H1 (cell line): ENCODE measurements around the gene RELN. TPM values are rescaled to one million over a fixed set of nuclear protein-coding genes. Genes with fewer than 3 reads are reported as not detected.

Experiments used
- CTCF ChIA-PET: fragments of 300-600 bp; sonication (Branson Sonifier 250); formaldehyde crosslinking; loops from one replicate; lab custom pipeline; 2021; ENCODE audit not compliant: partially characterized antibody; lab: Charles Lee
- POLR2A ChIA-PET: fragments of 300-600 bp; sonication (Branson Sonifier 250); formaldehyde crosslinking; loops from one replicate; lab custom pipeline; 2021; ENCODE audit warnings: inconsistent platforms; ENCODE audit not compliant: partially characterized antibody; lab: Charles Lee
- DNase-seq, 2 experiments: peaks; one replicate each; pipeline versions ENCODE4 v3.0.0 to v3.0.0-alpha.2; 2010 to 2022; ENCODE audit warnings: low spot score in 2 of 2, low read depth in 1 of 2, mixed read lengths in 1 of 2
- FAIRE-seq: peaks from 2 replicates; lab custom pipeline; 2011; peaks lifted over from hg19 to GRCh38; lab: Jason Lieb, UNC
- H2AFZ ChIP-seq: 2 replicates; pipeline ENCODE4 v1.8.1; 2012; ENCODE audit warnings: low read length, inconsistent platforms
- H2AK5ac ChIP-seq: 2 replicates; pipeline ENCODE4 v1.6.1; 2013; ENCODE audit warnings: low read depth, low read length
- H2BK120ac ChIP-seq: replicated peaks from 2 replicates; pipeline ENCODE3; 2013; ENCODE audit warnings: low read depth, low read length, inconsistent platforms
- H2BK12ac ChIP-seq: 2 replicates; pipeline ENCODE4 v1.6.1; 2013; ENCODE audit warnings: low read depth, low read length
- H2BK15ac ChIP-seq: 2 replicates; pipeline ENCODE4 v1.6.1; 2013; ENCODE audit warnings: low read length
- H2BK20ac ChIP-seq: 2 replicates; pipeline ENCODE4 v1.6.1; 2013; ENCODE audit warnings: low read length
- H2BK5ac ChIP-seq: 2 replicates; pipeline ENCODE4 v1.6.1; 2013; ENCODE audit warnings: low read depth, low read length
- H3K14ac ChIP-seq: 2 replicates; pipeline ENCODE4 v1.6.1; 2013; ENCODE audit warnings: inconsistent platforms; ENCODE audit not compliant: insufficient read length
- H3K18ac ChIP-seq: 2 replicates; pipeline ENCODE4 v1.6.1; 2013; ENCODE audit warnings: low read length; ENCODE audit errors: extremely low read depth
- H3K23ac ChIP-seq: 2 replicates; pipeline ENCODE4 v1.6.1; 2013; ENCODE audit warnings: inconsistent platforms; ENCODE audit not compliant: insufficient read length
- H3K23me2 ChIP-seq: 2 replicates; pipeline ENCODE4 v1.6.1; 2013; ENCODE audit warnings: low read depth, low read length
- H3K27ac ChIP-seq: 2 replicates; pipeline ENCODE4 v1.6.1; 2011; ENCODE audit warnings: low read depth, low read length, inconsistent platforms
- H3K27me3 ChIP-seq, 4 experiments: replicated peaks in 1 of 4; 1 replicate in 1 of 4; 2 replicates in 3 of 4; pipeline versions ENCODE4 v1.6.1 to v1.8.1; 2011 to 2013; ENCODE audit warnings: low read length in 3 of 4, mild to moderate bottlenecking in 3 of 4, inconsistent platforms in 2 of 4, mixed read lengths in 2 of 4, moderate library complexity in 1 of 4; ENCODE audit not compliant: control insufficient read depth in 3 of 4, insufficient read depth in 3 of 4; ENCODE audit errors: extremely low read depth in 1 of 4
- H3K36me3 ChIP-seq, 4 experiments: 2 replicates each; pipeline versions ENCODE4 v1.6.1 to v1.8.1; 2011 to 2013; ENCODE audit warnings: mild to moderate bottlenecking in 4 of 4, low read length in 3 of 4, moderate library complexity in 2 of 4, control low read depth in 1 of 4, inconsistent platforms in 1 of 4; ENCODE audit not compliant: insufficient read depth in 4 of 4, control insufficient read depth in 2 of 4
- H3K4ac ChIP-seq: replicated peaks from 2 replicates; pipeline ENCODE3; 2013; ENCODE audit warnings: low read length, low read depth, mixed read lengths, inconsistent platforms; ENCODE audit not compliant: insufficient read length
- H3K4me1 ChIP-seq, 4 experiments: replicated peaks in 1 of 4; 1 replicate in 1 of 4; 2 replicates in 3 of 4; pipeline versions ENCODE4 v1.6.1 to v1.8.1; 2011 to 2013; ENCODE audit warnings: low read length in 3 of 4, inconsistent platforms in 2 of 4, mixed read lengths in 1 of 4; ENCODE audit not compliant: insufficient read depth in 4 of 4, control insufficient read depth in 3 of 4
- H3K4me2 ChIP-seq, 2 experiments: 2 replicates each; pipeline versions ENCODE4 v1.6.1 to v1.8.1; 2011 to 2013; ENCODE audit warnings: low read depth in 2 of 2, low read length in 2 of 2, control low read depth in 1 of 2, inconsistent platforms in 1 of 2, mild to moderate bottlenecking in 1 of 2; ENCODE audit not compliant: insufficient read depth in 1 of 2
- H3K4me3 ChIP-seq, 4 experiments: fragments of 200-600, 300-600 bp in 1 of 4; sonication (generic), shearing (Covaris generic), sonication (Bioruptor Twin) in 1 of 4; 2 replicates each; pipeline versions ENCODE4 v1.5.1 to v1.8.1; 2011 to 2016; ENCODE audit warnings: low read length in 4 of 4, low read depth in 3 of 4, control low read depth in 2 of 4, inconsistent platforms in 2 of 4, mild to moderate bottlenecking in 2 of 4, mixed read lengths in 1 of 4, moderate library complexity in 1 of 4; ENCODE audit not compliant: insufficient read depth in 2 of 4; ENCODE audit errors: extremely low read depth in 1 of 4
- H3K56ac ChIP-seq: replicated peaks from 2 replicates; pipeline ENCODE3; 2013; ENCODE audit warnings: low read depth, mild to moderate bottlenecking, mixed read lengths, low read length, inconsistent platforms; ENCODE audit not compliant: insufficient read length
- H3K79me1 ChIP-seq: 2 replicates; pipeline ENCODE4 v1.6.1; 2013; ENCODE audit warnings: low read depth, low read length, control low read depth
- H3K79me2 ChIP-seq, 2 experiments: 2 replicates each; pipeline versions ENCODE4 v1.6.1 to v1.8.1; 2012 to 2013; ENCODE audit warnings: low read length in 2 of 2, mild to moderate bottlenecking in 2 of 2, inconsistent platforms in 1 of 2; ENCODE audit not compliant: insufficient read depth in 2 of 2, control insufficient read depth in 1 of 2
- H3K9ac ChIP-seq, 4 experiments: replicated peaks in 1 of 4; 1 replicate in 1 of 4; 2 replicates in 3 of 4; pipeline versions ENCODE4 v1.6.1 to v1.8.1; 2011 to 2013; ENCODE audit warnings: low read depth in 3 of 4, low read length in 3 of 4, control low read depth in 2 of 4, mild to moderate bottlenecking in 2 of 4, moderate library complexity in 2 of 4, inconsistent platforms in 1 of 4; ENCODE audit errors: extremely low read depth in 1 of 4
- H3K9me3 ChIP-seq, 2 experiments: 2 replicates each; pipeline versions ENCODE4 v1.6.1 to v1.8.1; 2012 to 2013; ENCODE audit warnings: mild to moderate bottlenecking in 2 of 2, moderate library complexity in 2 of 2, control low read depth in 1 of 2, inconsistent platforms in 1 of 2, low read depth in 1 of 2, low read length in 1 of 2, mixed read lengths in 1 of 2; ENCODE audit not compliant: insufficient read depth in 2 of 2
- H4K20me1 ChIP-seq, 2 experiments: replicated peaks in 1 of 2; 2 replicates each; pipeline versions ENCODE3 to v1.8.1; 2011 to 2013; ENCODE audit warnings: inconsistent platforms in 2 of 2, low read length in 2 of 2, mild to moderate bottlenecking in 1 of 2; ENCODE audit not compliant: insufficient read depth in 2 of 2, control insufficient read depth in 1 of 2
- H4K5ac ChIP-seq: 2 replicates; pipeline ENCODE4 v1.6.1; 2013; ENCODE audit warnings: low read length, low read depth, mixed read lengths, inconsistent platforms; ENCODE audit not compliant: insufficient read length
- H4K8ac ChIP-seq: 2 replicates; pipeline ENCODE4 v1.8.0; 2013; ENCODE audit warnings: mild to moderate bottlenecking, moderate library complexity, low read length, inconsistent platforms; ENCODE audit not compliant: insufficient read depth; ENCODE audit errors: extremely low read depth
- H4K91ac ChIP-seq: replicated peaks from 2 replicates; pipeline ENCODE3; 2013; ENCODE audit warnings: low read length, mixed read lengths, inconsistent platforms; ENCODE audit not compliant: insufficient read length
- ASH2L ChIP-seq: fragments of 200-600, 300-600 bp; sonication (generic); IDR thresholded peaks from one replicate; pipeline ENCODE4 v1.7.1; 2017; ENCODE audit warnings: low read length
- HDAC2 ChIP-seq, 2 experiments: fragments of 300-600 bp in 1 of 2; sonication (generic) in 1 of 2; IDR thresholded peaks; 2 replicates each; pipeline ENCODE4 v1.6.1; 2011 to 2012; ENCODE audit warnings: low read depth in 2 of 2, low read length in 2 of 2, mild to moderate bottlenecking in 2 of 2, moderate library complexity in 2 of 2, borderline replicate concordance in 1 of 2, inconsistent platforms in 1 of 2
- KDM1A ChIP-seq: fragments of 200-600, 300-600 bp; sonication (generic); IDR thresholded peaks from 2 replicates; pipeline ENCODE4 v1.7.1; 2016; ENCODE audit warnings: mild to moderate bottlenecking, low read length, borderline replicate concordance
- SIX5 ChIP-seq: IDR thresholded peaks from 2 replicates; pipeline ENCODE4 v1.6.1; 2011; ENCODE audit warnings: mild to moderate bottlenecking, low read depth, low read length
- TAF7 ChIP-seq: optimal IDR thresholded peaks from 2 replicates; pipeline ENCODE3; 2011; ENCODE audit warnings: low read depth, mild to moderate bottlenecking, inconsistent platforms, low read length, moderate library complexity, borderline replicate concordance
- TCF12 ChIP-seq: IDR thresholded peaks from 2 replicates; pipeline ENCODE4 v1.6.1; 2011; ENCODE audit warnings: low read depth, mild to moderate bottlenecking, low read length
- USF2 ChIP-seq: IDR thresholded peaks from 2 replicates; pipeline ENCODE4 v1.6.1; 2011; ENCODE audit warnings: low read length, improper control_type of control experiment
- WGBS, 2 experiments: shearing (Covaris generic) in 1 of 2; methylation state at CpG; one replicate each; pipeline versions ENCODE4 v1.1.6 to v1.1.7; 2013 to 2015; ENCODE audit warnings: low lambda C conversion rate in 2 of 2, mixed read lengths in 2 of 2, inconsistent platforms in 1 of 2, low coverage in 1 of 2, missing lambda C conversion rate in 1 of 2; ENCODE audit not compliant: insufficient replicate concordance in 2 of 2, insufficient coverage in 1 of 2, insufficient read length in 1 of 2; ENCODE audit errors: extremely low coverage in 1 of 2, missing lambda C conversion rate in 1 of 2; 5-methylcytosine and 5-hydroxymethylcytosine counted together
- polyA plus RNA-seq, 7 experiments: library from polyadenylated mRNA; depleted of rRNA in 3 of 7; stranded (reverse) in 5 of 7; unstranded in 2 of 7; fragments of >200 nt in 5 of 7; fragments of 200-250 nt in 2 of 7; gene quantifications; 1 replicate in 5 of 7; 2 replicates in 1 of 7; 4 replicates in 1 of 7; pipeline versions ENCODE4 v1.2.1 to v1.2.3, GENCODE V29; 2011 to 2013; ENCODE audit warnings: missing spikeins in 2 of 7, mixed read lengths in 2 of 7
- total RNA-seq: library from RNA; stranded (reverse); fragmentation: NEBNext Ultra II Directional; extraction: Animal tissue kit (Norgen Biotek cat#: 25700); gene quantifications from 2 replicates; pipeline ENCODE4 v1.2.1, GENCODE V29; 2021

RELN gene
- total and polyA plus RNA-seq, 2 of the 8 experiments (the other 6 are each of a cell fraction or from before 2014, with no cell fraction given) = 0.03 to 0.07 TPM

- TF ChIP-seq HDAC2 (IDR thresholded peaks at IDR 0.05; ENCODE audit: borderline replicate concordance in 1 of 2, low read depth in 2 of 2, low read length in 2 of 2) (no peak), TAF7 (no peak), USF2 (no peak), KDM1A (no peak), ASH2L (no peak), TCF12 (no peak), SIX5 (no peak)
- no peak overlapping the region for H3K23ac ChIP-seq
- FAIRE-seq = no peak
- no peak for DNase-seq
- H3K36me3 ChIP-seq = no peaks in the 10 kb centered on the region
- peaks cover 0 to 3% (median 0%) of the 10 kb centered on the region in 4 experiments; a peak in 2 of 7 replicates for H3K4me1 ChIP-seq
- H3K4me2 ChIP-seq = no peak overlapping the region
- H2BK12ac ChIP-seq = no peak overlapping the region
- CTCF ChIA-PET = interaction anchor here (0.6 to 1.4 kb wide), 2 partner anchors 15 to 203 kb away, joined by 3 read pairs; no protein-coding TSS in a partner anchor
- no peaks in the 10 kb centered on the region; the same call in 1 of the 2 replicates for H3K23me2 ChIP-seq
- H3K27ac ChIP-seq = no peak overlapping the region
- H2AFZ ChIP-seq = no peak overlapping the region
- no peak overlapping the region for H2BK5ac ChIP-seq
- no peak overlapping the region for H3K9ac ChIP-seq
- no peak overlapping the region for H4K8ac ChIP-seq
- no peak overlapping the region for H3K18ac ChIP-seq
- no peak overlapping the region for H2AK5ac ChIP-seq
- H3K79me1 ChIP-seq = no peaks in the 10 kb centered on the region
- WGBS, 2 experiments = 89% methylated on average over 2 of the region's 2 CpGs; no CpG with 5 or more reads in 1 of the 2 experiments
- no peak overlapping the region for H3K4ac ChIP-seq
- H2BK120ac ChIP-seq = no peak overlapping the region
- no peak overlapping the region for H4K5ac ChIP-seq
- H4K91ac ChIP-seq = no peak overlapping the region
- no peaks in the 10 kb centered on the region for H3K79me2 ChIP-seq
- H4K20me1 ChIP-seq = no peaks in the 10 kb centered on the region
- H3K14ac ChIP-seq = no peak overlapping the region
- no peak overlapping the region for H2BK15ac ChIP-seq
- H3K9me3 ChIP-seq = no peaks in the 10 kb centered on the region
- no peak overlapping the region for H2BK20ac ChIP-seq
- no peak overlapping the region for H3K56ac ChIP-seq
- POLR2A ChIA-PET = no interaction called here
- H3K4me3 ChIP-seq = no peak overlapping the region
- no peaks in the 10 kb centered on the region for H3K27me3 ChIP-seq
Observed at GRCh38 chr7:103936558-103936957, 52.9 kb downstream of the RELN start.
